Measurements from ENCODE around the gene TMEM52B. TPM values are rescaled to one million over a fixed set of nuclear protein-coding genes. Genes with fewer than 3 reads are reported as not detected.

Gene TMEM52B
- total and polyA plus RNA-seq, 9 of the 15 experiments (the other 6 are each of a cell fraction or from before 2014, with no cell fraction given) = not detected

DNA sequence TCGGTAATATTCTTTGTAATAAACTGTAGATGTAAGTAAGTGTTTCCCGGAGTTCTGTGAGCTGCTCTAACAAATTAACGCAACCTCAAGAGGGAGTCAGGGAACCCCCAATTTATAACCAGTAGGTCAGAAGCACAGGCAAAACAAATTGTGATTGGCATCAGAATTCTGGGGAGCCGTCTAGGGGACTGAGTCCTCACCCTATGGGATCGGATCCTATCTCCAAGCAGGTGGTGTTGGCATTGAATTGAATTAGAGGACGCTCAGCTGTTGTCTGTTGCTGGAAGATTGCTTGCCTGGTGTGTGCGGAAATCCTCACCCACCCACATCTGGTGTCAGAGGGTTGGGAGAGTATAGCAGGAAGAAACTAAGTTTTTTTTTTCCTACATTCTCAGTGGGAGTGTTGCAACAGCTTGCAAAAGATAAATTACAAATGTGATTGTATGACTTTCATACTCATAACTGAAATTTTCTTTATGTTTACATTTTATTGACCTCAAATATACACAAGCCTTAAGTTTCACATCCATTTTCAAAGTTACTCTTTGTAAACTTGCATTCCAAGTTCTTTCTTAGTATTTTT is 5.5 kb downstream of the TMEM52B start:
- no peak overlapping the region for H3K9ac ChIP-seq (ENCODE audit: insufficient read depth in 1 of 2, low read depth in 2 of 2, low read length in 2 of 2)
- no peak overlapping the region for H2AFZ ChIP-seq (ENCODE audit: low read depth, low read length)
- intact Hi-C loops (cut with micrococcal nuclease) = no loop called here
- no TSS peak for BruUV-seq (replicated peaks)
- no peaks in the 10 kb centered on the region for H3K36me3 ChIP-seq (ENCODE audit: control insufficient read depth, insufficient read depth, low read length)
- CTCF ChIA-PET (ENCODE audit: low intra/inter-chr PET ratio) = no interaction called here
- DNase-seq (ENCODE audit: extremely low read depth in 1 of 4, low spot score in 3 of 4) = no peak
- H3K27me3 ChIP-seq (ENCODE audit: control insufficient read depth in 2 of 2, insufficient read depth in 2 of 2, low read length in 2 of 2) = peaks cover 4 to 18% of the 10 kb centered on the region in 2 experiments
- no peak overlapping the region for H3K4me2 ChIP-seq (ENCODE audit: insufficient read depth, low read length)
- H3K4me1 ChIP-seq (replicated peaks in 1 of 2; ENCODE audit: control insufficient read depth in 2 of 2, insufficient read depth in 2 of 2, low read length in 2 of 2) = no peaks in the 10 kb centered on the region; a peak in 1 of 5 replicates
- POLR2A ChIA-PET = no interaction called here
- no peak for ATAC-seq
- H3K4me3 ChIP-seq = no peak overlapping the region
- H3K9me3 ChIP-seq (replicated peaks; ENCODE audit: control insufficient read depth, insufficient read depth, low read depth, low read length) = no peaks in the 10 kb centered on the region
- no peaks in the 10 kb centered on the region for H3K79me2 ChIP-seq (ENCODE audit: control insufficient read depth, insufficient read depth, low read length)
- H4K20me1 ChIP-seq (replicated peaks; ENCODE audit: control insufficient read depth, insufficient read depth, low read length) = no peaks in the 10 kb centered on the region
- FAIRE-seq = no peak
- H3K9me1 ChIP-seq (ENCODE audit: control insufficient read depth, insufficient read depth, low read length) = no peaks in the 10 kb centered on the region
- 11% methylated on average over 7 of the region's 7 CpGs for WGBS (ENCODE audit: insufficient coverage, low coverage, missing lambda C conversion rate)
- no peak overlapping the region for H3K27ac ChIP-seq (ENCODE audit: extremely low read depth, low read depth, low read length)
- in situ Hi-C loops (cut with MboI) = no loop called here
- TF ChIP-seq, protein P1, sequence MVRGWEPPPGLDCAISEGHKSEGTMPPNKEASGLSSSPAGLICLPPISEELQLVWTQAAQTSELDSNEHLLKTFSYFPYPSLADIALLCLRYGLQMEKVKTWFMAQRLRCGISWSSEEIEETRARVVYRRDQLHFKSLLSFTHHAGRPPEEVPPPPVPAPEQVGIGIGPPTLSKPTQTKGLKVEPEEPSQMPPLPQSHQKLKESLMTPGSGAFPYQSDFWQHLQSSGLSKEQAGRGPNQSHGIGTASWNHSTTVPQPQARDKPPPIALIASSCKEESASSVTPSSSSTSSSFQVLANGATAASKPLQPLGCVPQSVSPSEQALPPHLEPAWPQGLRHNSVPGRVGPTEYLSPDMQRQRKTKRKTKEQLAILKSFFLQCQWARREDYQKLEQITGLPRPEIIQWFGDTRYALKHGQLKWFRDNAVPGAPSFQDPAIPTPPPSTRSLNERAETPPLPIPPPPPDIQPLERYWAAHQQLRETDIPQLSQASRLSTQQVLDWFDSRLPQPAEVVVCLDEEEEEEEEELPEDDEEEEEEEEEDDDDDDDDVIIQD (CRISPR knock-in tag; IDR thresholded peaks at IDR 0.05) = no peak
- TF ChIP-seq, protein P2, sequence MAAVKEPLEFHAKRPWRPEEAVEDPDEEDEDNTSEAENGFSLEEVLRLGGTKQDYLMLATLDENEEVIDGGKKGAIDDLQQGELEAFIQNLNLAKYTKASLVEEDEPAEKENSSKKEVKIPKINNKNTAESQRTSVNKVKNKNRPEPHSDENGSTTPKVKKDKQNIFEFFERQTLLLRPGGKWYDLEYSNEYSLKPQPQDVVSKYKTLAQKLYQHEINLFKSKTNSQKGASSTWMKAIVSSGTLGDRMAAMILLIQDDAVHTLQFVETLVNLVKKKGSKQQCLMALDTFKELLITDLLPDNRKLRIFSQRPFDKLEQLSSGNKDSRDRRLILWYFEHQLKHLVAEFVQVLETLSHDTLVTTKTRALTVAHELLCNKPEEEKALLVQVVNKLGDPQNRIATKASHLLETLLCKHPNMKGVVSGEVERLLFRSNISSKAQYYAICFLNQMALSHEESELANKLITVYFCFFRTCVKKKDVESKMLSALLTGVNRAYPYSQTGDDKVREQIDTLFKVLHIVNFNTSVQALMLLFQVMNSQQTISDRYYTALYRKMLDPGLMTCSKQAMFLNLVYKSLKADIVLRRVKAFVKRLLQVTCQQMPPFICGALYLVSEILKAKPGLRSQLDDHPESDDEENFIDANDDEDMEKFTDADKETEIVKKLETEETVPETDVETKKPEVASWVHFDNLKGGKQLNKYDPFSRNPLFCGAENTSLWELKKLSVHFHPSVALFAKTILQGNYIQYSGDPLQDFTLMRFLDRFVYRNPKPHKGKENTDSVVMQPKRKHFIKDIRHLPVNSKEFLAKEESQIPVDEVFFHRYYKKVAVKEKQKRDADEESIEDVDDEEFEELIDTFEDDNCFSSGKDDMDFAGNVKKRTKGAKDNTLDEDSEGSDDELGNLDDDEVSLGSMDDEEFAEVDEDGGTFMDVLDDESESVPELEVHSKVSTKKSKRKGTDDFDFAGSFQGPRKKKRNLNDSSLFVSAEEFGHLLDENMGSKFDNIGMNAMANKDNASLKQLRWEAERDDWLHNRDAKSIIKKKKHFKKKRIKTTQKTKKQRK (IDR thresholded peaks at IDR 0.05; ENCODE audit: borderline replicate concordance, low read depth, low read length) = no peak
- TF ChIP-seq TCFL5 (CRISPR knock-in tag; conservative IDR thresholded peaks at IDR 0.05) = no peak
- TF ChIP-seq, protein P3, sequence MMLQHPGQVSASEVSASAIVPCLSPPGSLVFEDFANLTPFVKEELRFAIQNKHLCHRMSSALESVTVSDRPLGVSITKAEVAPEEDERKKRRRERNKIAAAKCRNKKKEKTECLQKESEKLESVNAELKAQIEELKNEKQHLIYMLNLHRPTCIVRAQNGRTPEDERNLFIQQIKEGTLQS (IDR thresholded peaks at IDR 0.05) = no peak
- TF ChIP-seq, protein P3 (CRISPR knock-in tag; conservative IDR thresholded peaks at IDR 0.05) = no peak
- TF ChIP-seq STAT5B (CRISPR knock-in tag; IDR thresholded peaks at IDR 0.05) = no peak
- no peak for TF ChIP-seq DNMT1 (IDR thresholded peaks at IDR 0.05)
- no peak for TF ChIP-seq SMARCB1 (IDR thresholded peaks at IDR 0.05; ENCODE audit: insufficient read length, low read depth)
- TF ChIP-seq COPS2 (conservative IDR thresholded peaks at IDR 0.05) = no peak
- TF ChIP-seq RBFOX2 (IDR thresholded peaks at IDR 0.05; ENCODE audit: low read depth, low read length) = no peak
- TF ChIP-seq ZNF165 (CRISPR knock-in tag; IDR thresholded peaks at IDR 0.05; ENCODE audit: borderline replicate concordance) = no peak

All from K562 (cell line).